Colonic mucosa (tissue), 4 donors: ENCODE measurements around the gene TSSK3. TPM values are rescaled to one million over a fixed set of nuclear protein-coding genes. Genes with fewer than 3 reads are reported as not detected.
A peak's percentile ranks its signal among the peaks of the same experiment; 100 is the strongest.

Experiments used
- DNase-seq: peaks from one replicate; pipeline ENCODE4 v3.0.0-alpha.2; 2020
- H3K27ac ChIP-seq: fragments of 200-600 bp; one replicate; pipeline ENCODE4 v1.8.0; 2021
- H3K27me3 ChIP-seq: fragments of 200-600 bp; one replicate; pipeline ENCODE4 v1.8.0; 2021
- H3K36me3 ChIP-seq: fragments of 200-600 bp; one replicate; pipeline ENCODE4 v1.8.0; 2021
- H3K4me1 ChIP-seq: fragments of 200-600 bp; one replicate; pipeline ENCODE4 v1.8.0; 2021; ENCODE audit warnings: mild to moderate bottlenecking
- H3K4me3 ChIP-seq: fragments of 200-600 bp; one replicate; pipeline ENCODE4 v1.8.0; 2021
- H3K9ac ChIP-seq, 2 donors: one replicate each; pipeline ENCODE4 v1.7.0; 2013; ENCODE audit warnings: control low read depth in 2 of 2, low read depth in 2 of 2, low read length in 2 of 2
- H3K9me3 ChIP-seq: fragments of 200-600 bp; one replicate; pipeline ENCODE4 v1.8.0; 2021
- CTCF ChIP-seq: fragments of 200-600 bp; IDR thresholded peaks from one replicate; pipeline ENCODE4 v1.8.0; 2022; ENCODE audit warnings: antibody characterized with exemption, mild to moderate bottlenecking
- intact Hi-C: fragments of 100-400 bp; cut with DNase I; formaldehyde crosslinking; loops from one replicate; pipeline ENCODE4 v1.14.1; 2022
- total RNA-seq, 2 donors: library from RNA; stranded (reverse); fragmentation: NEBNext Ultra II Directional in 1 of 2; extraction: Animal tissue kit (Norgen Biotek cat#: 25700) in 1 of 2; gene quantifications; one replicate each; pipeline ENCODE4 v1.2.1, GENCODE V29; 2021
- donor health status: healthy.
- donor health status: DM: no; HTN: no; CAD: no.
- donor health status: DM: no; HTN: no; CAD: no.

The TSSK3 gene
- total RNA-seq, 2 donors from 2014 or later = 0.61 to 0.99 TPM

- peak; percentile 89 for DNase-seq
- no peak overlapping the region for H3K9ac ChIP-seq
- TF ChIP-seq CTCF = peak; percentile 85
- no peak overlapping the region for H3K27ac ChIP-seq
- intact Hi-C loops = no loop called here
- no peaks in the 10 kb centered on the region for H3K36me3 ChIP-seq
- no peak overlapping the region for H3K4me3 ChIP-seq
- H3K4me1 ChIP-seq = no peaks in the 10 kb centered on the region
- H3K27me3 ChIP-seq = no peaks in the 10 kb centered on the region
- H3K9me3 ChIP-seq = no peaks in the 10 kb centered on the region
These were observed 38.7 kb downstream of the TSSK3 start for GRCh38 chr1:32400876-32401631.

- no peak for TF ChIP-seq CTCF
- intact Hi-C loops = no loop called here
- Histone ChIP-seq H3K27me3 (no peaks in the 10 kb centered on the region), H3K9me3 (no peaks in the 10 kb centered on the region), H3K4me3 (no peak overlapping the region), H3K36me3 (no peaks in the 10 kb centered on the region), H3K4me1 (no peaks in the 10 kb centered on the region), H3K9ac (no peak overlapping the region), H3K27ac (no peak overlapping the region)
- no peak for DNase-seq
These were observed 42.6 kb downstream of the TSSK3 start for GRCh38 chr1:32404946-32405345.

GRCh38 chr1:32405672-32406467, 43.5 kb downstream of the TSSK3 start:
- H3K27me3 ChIP-seq = no peaks in the 10 kb centered on the region
- no peak overlapping the region for H3K9ac ChIP-seq
- TF ChIP-seq CTCF = no peak
- no peak overlapping the region for H3K4me3 ChIP-seq
- no peak for DNase-seq
- H3K36me3 ChIP-seq = no peaks in the 10 kb centered on the region
- intact Hi-C loops = no loop called here
- H3K27ac ChIP-seq = no peak overlapping the region
- H3K4me1 ChIP-seq = no peaks in the 10 kb centered on the region
- no peaks in the 10 kb centered on the region for H3K9me3 ChIP-seq

- no peak overlapping the region for H3K4me3 ChIP-seq
- TF ChIP-seq CTCF = no peak
- no peaks in the 10 kb centered on the region for H3K36me3 ChIP-seq
- no peak for DNase-seq
- H3K27ac ChIP-seq = no peak overlapping the region
- intact Hi-C loops = no loop called here
- H3K9me3 ChIP-seq = no peaks in the 10 kb centered on the region
- no peak overlapping the region for H3K9ac ChIP-seq
- H3K4me1 ChIP-seq = no peaks in the 10 kb centered on the region
- no peaks in the 10 kb centered on the region for H3K27me3 ChIP-seq
These were observed 44.3 kb downstream of the TSSK3 start for GRCh38 chr1:32406629-32407111.

GRCh38 chr1:32411261-32411660, 48.9 kb downstream of the TSSK3 start:
- no peaks in the 10 kb centered on the region for H3K9me3 ChIP-seq
- intact Hi-C loops = no loop called here
- no peak for DNase-seq
- H3K27me3 ChIP-seq = no peaks in the 10 kb centered on the region
- no peak for TF ChIP-seq CTCF
- no peak overlapping the region for H3K4me3 ChIP-seq
- H3K4me1 ChIP-seq = no peaks in the 10 kb centered on the region
- H3K36me3 ChIP-seq = no peaks in the 10 kb centered on the region
- no peak overlapping the region for H3K9ac ChIP-seq
- no peak overlapping the region for H3K27ac ChIP-seq
